Endodermal cell (in vitro differentiated cells): ENCODE results near the gene MTHFD2L. TPM values are rescaled to one million over a fixed set of nuclear protein-coding genes. Genes with fewer than 3 reads are reported as not detected.

Experiments
- total RNA-seq, 2 donors: library from RNA; stranded (reverse); fragmentation: NEBNext Ultra II Directional in 1 of 2; extraction: Animal tissue kit (Norgen Biotek cat#: 25700) in 1 of 2; gene quantifications; 2 replicates in 1 of 2; 3 replicates in 1 of 2; pipeline ENCODE4 v1.2.1, GENCODE V29; 2021

MTHFD2L gene
- total RNA-seq, 2 donors from 2014 or later = 10.4 to 11.5 TPM

Other genes with a start within 250 kb of the MTHFD2L start
- 1 to 10 TPM in 1 of 2 donors, not detected in 1; 3.4 TPM for gene PF4, start 176.1 kb upstream of the MTHFD2L start, total RNA-seq
- not detected for gene PPBP, start 169.9 kb upstream of the MTHFD2L start, total RNA-seq
- 10 to 100 TPM in 1 of 2 donors, under 1 TPM in 1; 0.73 to 10.7 TPM for gene CXCL5, start 159.4 kb upstream of the MTHFD2L start, total RNA-seq
- 1 to 10 TPM; 2.9 TPM for gene CXCL3, start 119.4 kb upstream of the MTHFD2L start, total RNA-seq
- 1 to 10 TPM in 1 of 2 donors, under 1 TPM in 1; 0.44 to 1.5 TPM for gene CXCL2, start 58.9 kb upstream of the MTHFD2L start, total RNA-seq
- not detected for gene EPGN, start 150.4 kb downstream of the MTHFD2L start, total RNA-seq
- under 1 TPM in 1 of 2 donors, not detected in 1; 0.11 TPM for gene EREG, start 207.0 kb downstream of the MTHFD2L start, total RNA-seq